ENCODE measurements around the gene VWA5B2. TPM values are rescaled to one million over a fixed set of nuclear protein-coding genes. Genes with fewer than 3 reads are reported as not detected.

VWA5B2 gene
- total and polyA plus RNA-seq, 8 donors: under 0.01 to 100.0 (median 2.4) TPM

DNA sequence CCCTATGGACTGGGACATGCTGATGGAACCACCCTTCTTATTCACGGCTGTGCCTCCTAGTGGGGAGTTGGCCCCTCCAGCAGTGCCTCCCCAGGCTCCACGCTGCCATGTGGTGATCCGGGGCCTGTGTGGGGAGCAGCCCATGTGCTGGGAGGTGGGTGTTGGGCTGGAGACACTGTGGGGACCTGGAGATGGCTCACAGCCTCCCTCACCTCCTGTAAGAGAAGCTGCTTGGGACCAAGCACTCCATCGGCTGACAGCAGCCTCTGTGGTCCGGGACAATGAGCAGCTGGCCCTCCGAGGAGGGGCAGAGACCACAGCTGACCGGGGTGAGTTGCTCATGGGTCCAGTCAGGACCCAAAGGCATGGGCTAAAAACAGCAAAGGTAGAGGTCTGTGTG is 10.3 kb downstream of the VWA5B2 start:
- Histone ChIP-seq H3K9me3 (no peaks in the 10 kb centered on the region), H3K4me3 (no peak overlapping the region), H3K27me3 (peaks cover 0 to 38% (median 0%) of the 10 kb centered on the region in 3 donors), H3K4me1 (peaks cover 10 to 15% (median 12%) of the 10 kb centered on the region in 4 donors), H3K36me3 (peaks cover 22 to 30% (median 28%) of the 10 kb centered on the region in 4 donors), H3K27ac (no peak overlapping the region)
- WGBS, 5 donors: 78 to 84% (median 80%) methylated on average over 7 of the region's 7 CpGs
- no peak for DNase-seq
- intact Hi-C loops (cut with DNase I; ENCODE audit: low total_unique reads): loop anchor here (10.0 kb wide), 2 partner anchors 55 to 345 kb away; partner anchors contain the start of gene ABCF3
- TF ChIP-seq POLR2AphosphoS5 (IDR thresholded peaks at IDR 0.05) (no peak), POLR2A (IDR thresholded peaks at IDR 0.05) (no peak), EP300 (IDR thresholded peaks at IDR 0.05) (no peak)
- TF ChIP-seq, protein P1, sequence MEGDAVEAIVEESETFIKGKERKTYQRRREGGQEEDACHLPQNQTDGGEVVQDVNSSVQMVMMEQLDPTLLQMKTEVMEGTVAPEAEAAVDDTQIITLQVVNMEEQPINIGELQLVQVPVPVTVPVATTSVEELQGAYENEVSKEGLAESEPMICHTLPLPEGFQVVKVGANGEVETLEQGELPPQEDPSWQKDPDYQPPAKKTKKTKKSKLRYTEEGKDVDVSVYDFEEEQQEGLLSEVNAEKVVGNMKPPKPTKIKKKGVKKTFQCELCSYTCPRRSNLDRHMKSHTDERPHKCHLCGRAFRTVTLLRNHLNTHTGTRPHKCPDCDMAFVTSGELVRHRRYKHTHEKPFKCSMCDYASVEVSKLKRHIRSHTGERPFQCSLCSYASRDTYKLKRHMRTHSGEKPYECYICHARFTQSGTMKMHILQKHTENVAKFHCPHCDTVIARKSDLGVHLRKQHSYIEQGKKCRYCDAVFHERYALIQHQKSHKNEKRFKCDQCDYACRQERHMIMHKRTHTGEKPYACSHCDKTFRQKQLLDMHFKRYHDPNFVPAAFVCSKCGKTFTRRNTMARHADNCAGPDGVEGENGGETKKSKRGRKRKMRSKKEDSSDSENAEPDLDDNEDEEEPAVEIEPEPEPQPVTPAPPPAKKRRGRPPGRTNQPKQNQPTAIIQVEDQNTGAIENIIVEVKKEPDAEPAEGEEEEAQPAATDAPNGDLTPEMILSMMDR (IDR thresholded peaks at IDR 0.05): no peak

- Histone ChIP-seq H3K27me3 (peaks cover 0 to 33% (median 0%) of the 10 kb centered on the region in 3 donors), H3K4me1 (peaks cover 10 to 15% (median 12%) of the 10 kb centered on the region in 4 donors), H3K9me3 (no peaks in the 10 kb centered on the region), H3K27ac (no peak overlapping the region), H3K36me3 (peaks cover 31 to 38% (median 37%) of the 10 kb centered on the region in 4 donors), H3K4me3 (no peak overlapping the region)
- peak in 1 of 2 donors; percentile 72 for DNase-seq
- TF ChIP-seq POLR2AphosphoS5 (IDR thresholded peaks at IDR 0.05) (no peak), EP300 (IDR thresholded peaks at IDR 0.05) (no peak)
- TF ChIP-seq, protein P1 (IDR thresholded peaks at IDR 0.05): no peak
- WGBS, 5 donors: 62 to 79% (median 75%) methylated on average over 2 to 4 of the region's 4 CpGs
- intact Hi-C loops (cut with DNase I; ENCODE audit: low total_unique reads): loop anchor here (10.0 kb wide), 1 partner anchor 56 kb away; the partner anchor contains the start of gene ABCF3
These were observed 11.2 kb downstream of the VWA5B2 start for GRCh38 chr3:184240384-184241140.

- H3K4me1 ChIP-seq: peaks cover 10 to 15% (median 12%) of the 10 kb centered on the region in 4 donors
- H3K9me3 ChIP-seq: no peaks in the 10 kb centered on the region
- H3K36me3 ChIP-seq: peaks cover 34 to 42% (median 40%) of the 10 kb centered on the region in 4 donors
- peak overlapping the region in 1 of 4 donors; percentile 35 for H3K4me3 ChIP-seq
- WGBS, 5 donors: 28 to 42% (median 40%) methylated on average over 11 to 17 of the region's 17 CpGs
- TF ChIP-seq POLR2A (IDR thresholded peaks at IDR 0.05) (no peak), POLR2AphosphoS5 (IDR thresholded peaks at IDR 0.05) (no peak), EP300 (IDR thresholded peaks at IDR 0.05) (no peak)
- TF ChIP-seq, protein P1 (IDR thresholded peaks at IDR 0.05): no peak
- no peak for DNase-seq
- H3K27ac ChIP-seq: no peak overlapping the region
- intact Hi-C loops (cut with DNase I; ENCODE audit: low total_unique reads): loop anchor here (10.0 kb wide), 1 partner anchor 56 kb away; the partner anchor contains the start of gene ABCF3
- peaks cover 0 to 33% (median 0%) of the 10 kb centered on the region in 3 donors for H3K27me3 ChIP-seq
These were observed 11.7 kb downstream of the VWA5B2 start for GRCh38 chr3:184241141-184241446.

GRCh38 chr3:184241447-184242296 is 12.3 kb downstream of the VWA5B2 start:
- H3K27ac ChIP-seq: peak overlapping the region in 1 of 5 donors; percentile 35
- peaks cover 10 to 15% (median 12%) of the 10 kb centered on the region in 4 donors for H3K4me1 ChIP-seq
- H3K36me3 ChIP-seq: peaks cover 34 to 42% (median 40%) of the 10 kb centered on the region in 4 donors
- peak overlapping the region; percentile 16 to 35 (median 20) for H3K4me3 ChIP-seq
- H3K27me3 ChIP-seq: peaks cover 0 to 33% (median 0%) of the 10 kb centered on the region in 3 donors
- WGBS, 5 donors: 16 to 40% (median 24%) methylated on average over 18 to 46 of the region's 46 CpGs
- peak; percentile 76 to 89 for DNase-seq
- H3K9me3 ChIP-seq: no peaks in the 10 kb centered on the region
- TF ChIP-seq POLR2AphosphoS5 (IDR thresholded peaks at IDR 0.05) (peak in 1 of 3 donors; percentile 47), EP300 (IDR thresholded peaks at IDR 0.05) (no peak), POLR2A (IDR thresholded peaks at IDR 0.05) (no peak)
- TF ChIP-seq, protein P1 (IDR thresholded peaks at IDR 0.05): peak in 5 of 7 experiments; percentile 21 to 66 (median 44)
- intact Hi-C loops (cut with DNase I; ENCODE audit: low total_unique reads): loop anchor here (10.0 kb wide), 1 partner anchor 57 kb away; the partner anchor contains the start of gene ABCF3

Data from stomach (tissue), 9 donors.